Measurements from ENCODE around the gene METTL4.

The METTL4 gene

GRCh38 chr18:2590303-2590702 lies 19.0 kb upstream of the METTL4 start:
- H3K9me3 ChIP-seq (ENCODE audit: control insufficient read depth, low read length) = no peaks in the 10 kb centered on the region
- no peak overlapping the region for H3K4me3 ChIP-seq (ENCODE audit: low read depth, low read length)
- no peak for TF ChIP-seq CTCF (IDR thresholded peaks at IDR 0.05)
- no peak overlapping the region for H3K4me2 ChIP-seq (ENCODE audit: low read length)
- no peaks in the 10 kb centered on the region for H3K4me1 ChIP-seq
- no peak overlapping the region for H3K27ac ChIP-seq
- no peak overlapping the region for H2AFZ ChIP-seq
- H3K36me3 ChIP-seq (ENCODE audit: control insufficient read depth, insufficient read depth, low read length) = no peaks in the 10 kb centered on the region
- H3K9ac ChIP-seq = no peak overlapping the region
- no peaks in the 10 kb centered on the region for H3K27me3 ChIP-seq (ENCODE audit: control insufficient read depth, insufficient read depth, low read length)
- no peaks in the 10 kb centered on the region for H3K79me2 ChIP-seq

- Histone ChIP-seq H3K4me1 (no peaks in the 10 kb centered on the region), H3K36me3 (ENCODE audit: control insufficient read depth, insufficient read depth, low read length) (no peaks in the 10 kb centered on the region), H3K9me3 (ENCODE audit: control insufficient read depth, low read length) (no peaks in the 10 kb centered on the region), H3K27me3 (ENCODE audit: control insufficient read depth, insufficient read depth, low read length) (no peaks in the 10 kb centered on the region), H3K4me3 (ENCODE audit: low read depth, low read length) (no peak overlapping the region), H2AFZ (no peak overlapping the region), H3K9ac (no peak overlapping the region), H3K4me2 (ENCODE audit: low read length) (no peak overlapping the region), H3K79me2 (no peaks in the 10 kb centered on the region), H3K27ac (no peak overlapping the region)
- no peak for TF ChIP-seq CTCF (IDR thresholded peaks at IDR 0.05)
Observed at GRCh38 chr18:2589345-2590068, 18.2 kb upstream of the METTL4 start.

GRCh38 chr18:2588666-2589344 lies 17.5 kb upstream of the METTL4 start:
- H3K27ac ChIP-seq = no peak overlapping the region
- no peaks in the 10 kb centered on the region for H3K79me2 ChIP-seq
- H3K4me1 ChIP-seq = no peaks in the 10 kb centered on the region
- no peaks in the 10 kb centered on the region for H3K36me3 ChIP-seq (ENCODE audit: control insufficient read depth, insufficient read depth, low read length)
- no peak for TF ChIP-seq CTCF (IDR thresholded peaks at IDR 0.05)
- H3K9ac ChIP-seq = no peak overlapping the region
- no peak overlapping the region for H3K4me2 ChIP-seq (ENCODE audit: low read length)
- no peak overlapping the region for H3K4me3 ChIP-seq (ENCODE audit: low read depth, low read length)
- no peaks in the 10 kb centered on the region for H3K9me3 ChIP-seq (ENCODE audit: control insufficient read depth, low read length)
- H3K27me3 ChIP-seq (ENCODE audit: control insufficient read depth, insufficient read depth, low read length) = no peaks in the 10 kb centered on the region
- H2AFZ ChIP-seq = no peak overlapping the region

GRCh38 chr18:2587788-2588187 lies 16.5 kb upstream of the METTL4 start:
- Histone ChIP-seq H3K4me3 (ENCODE audit: low read depth, low read length) (no peak overlapping the region), H3K9ac (no peak overlapping the region), H3K4me1 (no peaks in the 10 kb centered on the region), H2AFZ (no peak overlapping the region), H3K79me2 (no peaks in the 10 kb centered on the region), H3K27me3 (ENCODE audit: control insufficient read depth, insufficient read depth, low read length) (no peaks in the 10 kb centered on the region), H3K9me3 (ENCODE audit: control insufficient read depth, low read length) (no peaks in the 10 kb centered on the region), H3K36me3 (ENCODE audit: control insufficient read depth, insufficient read depth, low read length) (no peaks in the 10 kb centered on the region), H3K27ac (no peak overlapping the region), H3K4me2 (ENCODE audit: low read length) (no peak overlapping the region)
- no peak for TF ChIP-seq CTCF (IDR thresholded peaks at IDR 0.05)
